Astrocyte (in vitro differentiated cells and primary cell): ENCODE data around the gene CDYL.

Experiments
- CTCF ChIP-seq: IDR thresholded peaks from 2 replicates; pipeline ENCODE4 v1.5.1; 2011; ENCODE audit warnings: low read depth, mild to moderate bottlenecking, inconsistent platforms, low read length, moderate library complexity; ENCODE audit not compliant: insufficient read depth
- EZH2 ChIP-seq: IDR thresholded peaks from 2 replicates; pipeline ENCODE4 v1.6.1; 2012; ENCODE audit warnings: mild to moderate bottlenecking, low read length, inconsistent platforms; ENCODE audit not compliant: insufficient read depth

DNA sequence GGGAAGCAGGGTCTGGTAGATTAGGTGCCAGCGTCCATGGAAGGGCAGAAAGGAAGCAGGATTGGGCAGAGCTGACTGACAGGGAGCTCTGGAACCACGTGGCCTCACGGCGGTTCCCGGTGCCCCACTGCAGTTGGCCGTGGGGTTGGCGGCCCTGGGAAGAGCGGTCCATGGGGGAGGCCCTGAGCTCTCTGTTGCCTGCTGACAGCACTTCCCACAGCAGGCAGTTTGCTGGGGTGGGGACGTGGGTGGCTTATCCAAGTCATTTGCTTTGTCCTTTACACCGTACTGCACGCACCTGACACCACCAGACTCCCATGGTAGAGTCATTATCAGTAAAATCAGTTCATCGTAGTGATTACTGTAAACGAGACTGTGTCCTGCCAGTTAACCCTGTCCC is 171.5 kb downstream of the CDYL start:
- TF ChIP-seq CTCF (no peak), EZH2 (no peak)
